HG02981 (cell line): ENCODE data around the gene OR51D1.

Experiments
- ATAC-seq: cut with Tn5 transposase; IDR thresholded peaks from one replicate; pipeline ENCODE4 v1.9.1; 2021; ENCODE audit warnings: mild to moderate bottlenecking, moderate library complexity; ENCODE audit not compliant: unreplicated experiment

The OR51D1 gene, protein sequence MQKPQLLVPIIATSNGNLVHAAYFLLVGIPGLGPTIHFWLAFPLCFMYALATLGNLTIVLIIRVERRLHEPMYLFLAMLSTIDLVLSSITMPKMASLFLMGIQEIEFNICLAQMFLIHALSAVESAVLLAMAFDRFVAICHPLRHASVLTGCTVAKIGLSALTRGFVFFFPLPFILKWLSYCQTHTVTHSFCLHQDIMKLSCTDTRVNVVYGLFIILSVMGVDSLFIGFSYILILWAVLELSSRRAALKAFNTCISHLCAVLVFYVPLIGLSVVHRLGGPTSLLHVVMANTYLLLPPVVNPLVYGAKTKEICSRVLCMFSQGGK

DNA sequence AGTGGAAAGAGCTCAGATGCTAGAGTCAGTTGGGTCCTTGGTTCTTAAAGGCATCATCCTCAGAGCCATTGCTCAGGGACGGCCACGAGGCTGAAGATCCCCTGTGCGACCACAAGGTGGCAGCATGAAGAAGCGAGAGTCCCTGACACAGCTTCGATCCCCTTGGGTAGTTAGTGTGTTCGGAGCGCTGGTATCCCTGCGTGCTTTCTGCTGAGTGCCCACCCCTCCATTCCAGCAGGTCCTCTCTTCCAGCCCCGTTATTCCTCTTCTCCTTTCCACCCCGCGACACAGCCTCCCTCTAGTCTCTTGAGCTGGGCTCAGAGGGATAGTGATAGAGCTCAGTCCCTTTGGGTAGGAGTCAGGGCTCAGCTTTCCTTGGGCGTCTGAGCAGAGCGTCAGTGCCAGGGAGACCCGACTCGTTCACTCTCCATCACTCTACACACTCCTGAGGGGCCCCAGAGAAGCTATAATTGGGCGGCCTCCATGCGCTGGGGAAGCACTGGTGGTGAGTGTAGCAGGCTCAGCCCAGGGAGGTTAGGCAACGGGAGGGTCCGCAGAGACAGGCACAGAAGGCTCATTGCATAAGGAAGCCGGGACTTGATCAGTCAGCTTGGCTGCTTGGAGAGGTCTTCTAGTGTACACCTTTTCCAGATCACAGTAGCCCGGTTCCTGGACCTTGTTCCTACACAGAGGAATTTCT lies at the start of gene OR51D1:
TSS of gene OR51D1 (plus strand) at position 516 of the 700 bp plus-strand sequence. CDS start 2,314 bp downstream, outside the sequence.
- ATAC-seq = peak; percentile 90

DNA sequence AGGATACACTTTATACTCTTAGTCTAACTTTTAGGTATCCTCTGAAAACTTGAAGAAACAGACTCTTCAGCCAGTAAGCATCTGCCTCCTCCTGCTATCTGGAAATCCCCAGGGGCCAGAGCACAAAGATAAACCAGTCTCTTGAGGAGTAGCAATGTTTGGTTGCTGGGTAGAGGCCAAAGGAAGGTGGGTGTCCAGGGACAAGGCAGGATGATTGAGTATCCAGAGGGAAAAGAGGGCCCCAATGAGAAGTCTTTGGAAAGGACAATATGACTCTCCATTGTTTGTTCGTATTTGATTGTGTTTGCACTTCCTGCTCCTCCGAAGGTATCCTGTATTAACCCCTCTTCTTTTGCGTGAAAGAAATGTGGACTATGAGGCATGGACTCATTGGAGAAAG lies 48.3 kb upstream of the OR51D1 start:
- ATAC-seq = no peak

- no peak for ATAC-seq
Observed at GRCh38 chr11:4593739-4594138, 43.5 kb upstream of the OR51D1 start, which contains the start of gene OR52I1. OR52I1 (plus strand) TSS chr11:4594039; CDS start chr11:4594039, 0 bp downstream.

DNA sequence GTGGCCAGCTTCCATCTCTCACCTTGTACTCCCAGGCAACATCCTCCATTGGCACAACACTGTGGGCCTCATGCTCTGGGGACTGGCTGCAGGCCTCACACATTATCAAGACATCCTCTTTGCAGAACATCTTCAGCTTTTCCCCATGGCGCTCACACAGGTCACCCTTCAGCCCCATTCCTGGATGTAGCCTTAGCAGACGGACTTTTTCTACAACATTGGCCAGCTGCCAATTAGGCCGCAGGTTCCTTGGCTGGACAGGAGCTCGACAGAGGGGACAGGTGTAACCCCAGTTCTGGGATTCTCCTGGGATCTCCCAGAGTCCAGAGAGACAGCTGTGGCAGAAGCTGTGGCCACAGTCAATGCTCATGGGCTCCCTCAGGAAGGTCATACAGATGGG lies 32.2 kb upstream of the OR51D1 start:
- no peak for ATAC-seq

DNA sequence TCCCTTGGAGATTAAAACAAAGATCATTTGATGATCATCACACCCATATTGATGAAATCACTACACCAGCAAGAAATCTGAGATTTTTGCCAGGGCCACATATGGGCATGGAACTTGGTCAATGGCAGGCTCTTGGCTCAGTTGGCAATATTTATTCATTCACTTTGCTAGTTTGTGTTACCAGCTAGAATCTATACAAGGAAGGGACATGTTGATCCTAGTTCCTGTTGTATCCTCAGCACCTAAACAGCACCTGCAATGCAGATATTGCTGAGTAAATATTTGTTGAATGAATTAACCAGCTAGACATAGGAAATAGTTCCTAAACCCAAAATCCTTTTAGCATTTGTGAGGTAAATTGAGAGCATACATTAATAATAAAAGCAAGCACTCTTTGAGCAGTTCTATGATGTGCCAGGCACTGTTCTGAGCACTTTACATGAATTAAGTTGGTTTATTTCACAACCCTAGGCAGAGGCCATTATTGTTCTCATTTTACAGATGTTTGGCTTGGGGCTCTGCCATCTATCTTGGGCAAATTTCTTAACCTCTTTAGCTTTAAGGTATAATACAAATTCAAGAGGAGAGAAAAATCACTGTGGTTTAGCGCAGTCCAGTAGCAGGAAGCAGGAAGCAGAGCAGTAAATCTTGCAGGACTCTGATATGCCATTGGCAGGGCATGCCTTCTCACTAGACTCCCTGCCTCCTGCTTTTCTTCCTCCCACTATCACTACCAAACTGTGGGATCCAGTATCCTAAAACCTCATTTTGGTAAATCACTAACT lies 30.9 kb upstream of the OR51D1 start:
- ATAC-seq = no peak

GRCh38 chr11:4607096-4607495 lies 30.2 kb upstream of the OR51D1 start:
- no peak for ATAC-seq

DNA sequence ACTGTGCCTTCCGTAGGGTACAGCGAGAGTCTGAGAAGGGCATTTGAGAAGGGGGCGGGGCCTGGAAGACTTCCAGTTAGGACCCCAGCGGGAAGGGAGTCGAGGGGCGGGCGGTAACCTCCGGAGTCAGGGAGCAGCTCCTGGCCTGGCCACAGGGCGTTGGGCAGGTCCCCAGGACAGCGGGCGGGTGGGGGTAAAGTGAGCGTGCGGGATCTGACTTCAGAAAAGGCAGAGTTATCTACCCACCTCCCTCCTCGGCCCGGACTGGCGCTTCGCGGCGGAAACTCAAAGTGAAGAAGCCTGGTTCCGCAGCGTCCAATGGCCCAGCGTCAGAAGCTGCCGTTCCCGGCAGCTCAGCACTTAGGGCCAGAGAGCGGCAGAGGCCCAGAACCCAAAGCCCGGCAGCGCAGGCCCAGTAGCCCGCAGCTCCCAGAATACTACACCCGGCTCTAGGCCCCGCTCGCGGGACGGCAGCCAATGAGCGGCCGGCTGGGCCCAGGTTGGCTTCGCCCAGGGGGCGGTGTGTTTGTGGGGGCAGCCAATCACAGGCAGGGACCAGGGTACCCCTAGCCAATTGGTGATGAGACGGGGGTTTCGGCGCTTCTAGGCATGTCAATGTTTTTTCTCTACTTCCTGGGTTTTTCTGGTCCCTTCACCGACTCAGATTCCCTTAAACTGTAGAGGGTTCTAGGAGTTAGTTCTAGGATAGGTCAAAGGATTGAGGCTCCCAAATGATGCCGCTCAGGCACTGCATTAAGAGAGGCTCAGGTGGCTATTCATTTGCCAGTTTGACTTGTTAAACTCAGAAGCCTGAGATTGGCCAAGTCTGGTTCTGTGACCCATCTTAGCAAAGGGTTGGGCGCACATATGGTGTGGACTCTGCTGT lies 29.3 kb upstream of the OR51D1 start, which contains the start of gene TRIM68:
TSS of gene TRIM68 (minus strand) at position 451 of the 886 bp plus-strand sequence. CDS start 2,727 bp downstream, outside the sequence.
- ATAC-seq = peak; percentile 99

DNA sequence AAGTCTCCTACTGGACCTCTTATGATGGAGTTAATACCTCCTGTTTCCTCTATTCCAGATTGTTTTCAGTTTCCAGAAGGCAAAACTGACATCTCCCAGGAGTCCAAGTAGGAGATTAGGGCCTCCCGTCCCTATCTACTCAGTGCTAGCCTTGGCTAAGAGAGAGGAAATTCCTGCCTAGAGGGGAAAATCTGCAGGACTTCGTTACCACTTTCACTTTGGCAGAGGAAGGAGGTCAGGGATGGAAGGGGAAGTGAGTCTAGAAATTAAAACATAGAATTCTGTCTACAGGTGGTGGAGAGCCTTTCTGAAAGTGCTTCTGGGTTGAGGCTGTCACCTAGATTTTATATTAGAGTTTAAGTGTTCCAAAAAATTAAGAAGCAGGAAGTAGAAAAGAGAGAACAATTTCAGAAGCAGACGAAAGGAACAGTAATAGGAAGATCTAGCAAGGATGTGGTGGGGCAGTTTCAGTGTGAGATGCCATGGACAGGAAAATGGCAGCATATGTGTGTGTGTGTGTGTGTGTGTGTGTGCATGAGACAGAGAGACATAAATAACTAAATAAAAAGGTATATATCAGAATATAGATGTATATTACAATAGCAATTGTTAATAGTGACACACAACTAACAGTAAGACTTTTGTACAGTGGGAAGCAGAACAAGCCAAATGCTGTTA lies 26.9 kb upstream of the OR51D1 start:
- no peak for ATAC-seq

DNA sequence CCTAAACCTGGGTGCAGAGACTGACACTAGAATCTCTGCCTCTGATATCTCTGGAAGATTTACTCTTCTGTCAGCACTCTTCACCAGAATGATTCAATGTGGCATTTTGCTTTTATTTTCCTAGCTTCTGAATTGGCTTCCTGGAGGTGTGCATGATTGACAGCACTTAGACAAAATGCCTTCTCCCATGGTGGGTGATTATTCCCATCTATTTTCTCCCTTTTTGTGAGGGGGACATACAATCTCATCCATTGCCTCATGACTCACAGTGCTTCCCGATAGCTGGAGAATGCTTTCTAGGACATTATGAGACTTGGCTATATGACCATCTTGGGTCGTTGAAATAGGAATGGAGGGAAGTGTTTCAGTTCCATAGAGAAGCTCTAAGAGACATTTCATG lies 25.3 kb upstream of the OR51D1 start:
- ATAC-seq = no peak

- no peak for ATAC-seq
Observed at GRCh38 chr11:4615856-4616444, 21.3 kb upstream of the OR51D1 start.

- ATAC-seq = no peak
Observed at GRCh38 chr11:4619514-4619913, 17.8 kb upstream of the OR51D1 start.

DNA sequence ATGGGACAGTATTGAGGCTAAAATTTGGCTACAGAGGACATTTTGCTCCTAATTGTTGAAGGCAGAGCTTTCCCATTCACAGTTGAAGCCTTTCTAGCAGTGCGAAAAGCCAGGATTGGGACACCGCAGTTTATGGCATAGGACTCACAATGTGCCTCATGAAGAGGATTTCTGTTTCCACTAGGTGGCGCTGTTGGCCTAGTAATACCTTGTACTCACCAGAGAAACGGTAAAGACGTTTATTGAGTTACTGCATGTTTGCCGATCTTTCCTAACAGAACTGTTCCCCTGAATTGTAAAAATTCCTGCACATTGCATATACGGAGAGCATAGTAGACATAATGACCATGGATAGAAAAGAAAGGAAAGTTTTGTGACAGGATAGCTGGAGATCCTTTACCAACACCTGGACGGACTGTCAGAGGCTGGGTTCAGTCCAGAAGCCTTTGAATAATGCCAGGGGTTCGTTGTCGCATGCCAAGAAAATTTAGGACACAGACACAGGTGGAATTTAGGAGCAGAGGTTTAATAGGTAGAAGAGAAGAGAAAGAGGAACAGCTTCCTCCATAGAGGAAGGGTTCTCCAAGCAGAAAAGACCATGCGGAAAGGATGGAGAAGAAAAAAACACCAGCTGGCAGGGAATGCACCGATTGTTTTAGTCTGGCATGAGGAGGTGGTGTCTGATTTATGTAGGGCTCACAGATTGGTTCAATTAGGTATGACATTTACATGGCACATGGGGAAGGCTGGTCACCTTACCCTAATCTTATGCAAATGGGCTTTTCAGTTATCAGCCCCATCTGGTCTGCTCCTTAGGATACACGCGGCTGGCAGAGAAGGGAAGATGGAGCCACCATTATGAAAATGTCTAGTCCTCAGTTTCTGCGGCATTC lies 10.8 kb upstream of the OR51D1 start:
- peak; percentile 56 for ATAC-seq

- no peak for ATAC-seq
Observed at GRCh38 chr11:4636136-4636535, 1.1 kb upstream of the OR51D1 start.

DNA sequence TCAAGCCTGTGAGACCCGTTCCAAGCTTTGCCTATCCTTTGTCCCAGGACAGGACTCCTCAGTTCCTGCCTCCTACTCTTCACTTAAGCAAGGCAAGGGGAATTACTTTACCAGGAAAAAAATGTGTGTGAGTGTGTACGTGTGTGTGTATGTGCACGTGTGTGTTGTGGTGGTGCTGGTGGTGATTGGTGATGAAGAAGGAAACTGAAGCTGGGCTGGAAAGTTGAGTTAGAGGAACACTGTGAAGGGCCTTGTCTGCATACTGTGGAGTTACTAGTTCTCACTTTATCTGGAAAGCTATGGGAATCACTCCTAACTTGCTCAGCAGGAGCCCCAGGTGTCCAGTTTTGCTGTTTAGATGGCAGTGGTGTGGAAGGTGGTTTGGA lies 378 bp downstream of the OR51D1 start:
- ATAC-seq = no peak

- no peak for ATAC-seq
Observed at GRCh38 chr11:4639931-4640330, 2.7 kb downstream of the OR51D1 start.

GRCh38 chr11:4641501-4641900 lies 4.2 kb downstream of the OR51D1 start:
- ATAC-seq = no peak

GRCh38 chr11:4642043-4642442 lies 4.8 kb downstream of the OR51D1 start:
- ATAC-seq = no peak

DNA sequence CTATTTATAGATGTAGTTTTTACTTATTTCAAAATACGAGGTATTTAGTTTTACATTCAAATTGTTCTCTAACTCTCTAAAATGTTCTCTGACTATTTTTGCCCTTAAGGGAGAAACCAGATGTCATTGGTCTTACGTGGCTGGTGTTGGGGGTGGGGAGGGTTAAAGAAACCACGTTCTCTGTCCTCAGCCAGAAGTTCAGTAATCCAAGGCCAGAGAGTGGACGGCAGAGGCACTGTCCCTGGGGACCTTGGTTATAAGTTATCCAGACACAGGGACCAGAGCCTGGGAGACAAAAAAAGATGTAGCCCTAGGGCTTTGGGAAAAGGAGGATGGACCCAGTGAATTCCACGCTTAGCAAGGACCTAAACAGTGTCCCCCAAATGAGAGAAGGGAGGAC lies 5.8 kb downstream of the OR51D1 start:
- ATAC-seq = no peak
